Measurements from ENCODE around the gene SPRY4.
"Not testable (repeated sequence)": the region's sequence is repeated elsewhere in the genome, so short reads cannot be mapped to it uniquely, and the experiment has no call there.

SPRY4 gene

GRCh38 chr5:142324871-142325724 lies at the start of gene SPRY4:
Gene SPRY4, minus strand, starts transcription at chr5:142325021. Its CDS starts 9,913 bp downstream, at chr5:142315108.
- DNase-seq (ENCODE audit: low spot score) (peak; percentile 17), FAIRE-seq (no peak)

GRCh38 chr5:142368529-142368928 lies 43.7 kb upstream of the SPRY4 start:
- no peak for DNase-seq (ENCODE audit: low spot score)
- FAIRE-seq: no peak

- FAIRE-seq: no peak
- no peak for DNase-seq (ENCODE audit: low spot score)
These were observed 41.2 kb upstream of the SPRY4 start for GRCh38 chr5:142366007-142366406.

GRCh38 chr5:142364251-142365145 lies 39.7 kb upstream of the SPRY4 start:
- no peak for DNase-seq (ENCODE audit: low spot score)
- no peak for FAIRE-seq

GRCh38 chr5:142363619-142363963 lies 38.8 kb upstream of the SPRY4 start:
- FAIRE-seq (no peak), DNase-seq (ENCODE audit: low spot score) (no peak)

GRCh38 chr5:142362193-142362592 lies 37.4 kb upstream of the SPRY4 start:
- not testable (repeated sequence) for FAIRE-seq; DNase-seq (ENCODE audit: low spot score)

GRCh38 chr5:142360607-142361120 lies 35.8 kb upstream of the SPRY4 start:
- FAIRE-seq: no peak
- peak; percentile 78 for DNase-seq (ENCODE audit: low spot score)

GRCh38 chr5:142360051-142360498 lies 35.3 kb upstream of the SPRY4 start:
- no peak for FAIRE-seq
- DNase-seq (ENCODE audit: low spot score): no peak

- DNase-seq (ENCODE audit: low spot score) (no peak), FAIRE-seq (no peak)
These were observed 33.8 kb upstream of the SPRY4 start for GRCh38 chr5:142358648-142359047.

GRCh38 chr5:142358121-142358520 lies 33.3 kb upstream of the SPRY4 start:
- no peak for DNase-seq (ENCODE audit: low spot score)

GRCh38 chr5:142357469-142358090 lies 32.8 kb upstream of the SPRY4 start:
- no peak for FAIRE-seq

More at GRCh38 chr5:142358121-142358520, 33.3 kb upstream of the SPRY4 start:
- no peak for FAIRE-seq

GRCh38 chr5:142356716-142357468 lies 32.1 kb upstream of the SPRY4 start:
- DNase-seq (ENCODE audit: low spot score) (peak; percentile 83), FAIRE-seq (no peak)

More at GRCh38 chr5:142357469-142358090, 32.8 kb upstream of the SPRY4 start:
- DNase-seq (ENCODE audit: low spot score): no peak

GRCh38 chr5:142356349-142356715 lies 31.5 kb upstream of the SPRY4 start:
- DNase-seq (ENCODE audit: low spot score) (no peak), FAIRE-seq (no peak)

GRCh38 chr5:142353071-142353472 lies 28.3 kb upstream of the SPRY4 start:
- no peak for DNase-seq (ENCODE audit: low spot score)
- FAIRE-seq: no peak

- FAIRE-seq (no peak), DNase-seq (ENCODE audit: low spot score) (no peak)
These were observed 25.2 kb upstream of the SPRY4 start for GRCh38 chr5:142350021-142350420.

- FAIRE-seq: no peak
- DNase-seq (ENCODE audit: low spot score): no peak
These were observed 21.9 kb upstream of the SPRY4 start for GRCh38 chr5:142346706-142347105.

- not testable (repeated sequence) for DNase-seq (ENCODE audit: low spot score); FAIRE-seq
These were observed 20.1 kb upstream of the SPRY4 start for GRCh38 chr5:142344915-142345314.

- DNase-seq (ENCODE audit: low spot score) (no peak), FAIRE-seq (no peak)
These were observed 18.7 kb upstream of the SPRY4 start for GRCh38 chr5:142343531-142343930.

- no peak for DNase-seq (ENCODE audit: low spot score)
- no peak for FAIRE-seq
These were observed 17.5 kb upstream of the SPRY4 start for GRCh38 chr5:142342128-142342981.

GRCh38 chr5:142339781-142340180 lies 15.0 kb upstream of the SPRY4 start:
- FAIRE-seq: no peak
- no peak for DNase-seq (ENCODE audit: low spot score)
